CD4-positive, alpha-beta T cell treated with Interleukin-4 for 1 hour (primary cell): ENCODE measurements around the gene ST7.

Source experiments
- DNase-seq, 2 donors: peaks; one replicate each; pipeline ENCODE4 v3.0.0-alpha.2; 2020 to 2022

ST7 gene

DNA sequence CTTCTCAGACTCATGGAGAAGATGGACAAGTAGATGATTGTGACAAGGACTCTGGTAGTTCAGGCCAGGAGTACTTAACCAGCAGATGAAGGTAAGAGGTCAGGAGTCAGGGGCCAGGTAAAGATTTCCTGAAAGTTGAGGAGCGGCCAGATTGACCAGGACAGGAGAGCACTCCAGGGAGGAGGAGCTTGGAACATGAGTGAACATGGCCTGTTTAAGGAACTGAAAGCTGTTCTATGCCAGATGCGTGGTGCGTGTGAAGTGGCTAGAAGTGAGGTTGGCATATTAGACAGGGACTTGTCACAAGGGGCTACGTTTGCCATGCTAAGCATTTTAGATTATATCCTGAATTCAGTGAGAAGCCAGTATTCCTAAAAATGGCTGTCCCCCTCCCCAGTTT is 212.4 kb downstream of the ST7 start:
- no peak for DNase-seq

GRCh38 chr7:117169907-117170306 is 216.6 kb downstream of the ST7 start:
- DNase-seq = no peak

DNA sequence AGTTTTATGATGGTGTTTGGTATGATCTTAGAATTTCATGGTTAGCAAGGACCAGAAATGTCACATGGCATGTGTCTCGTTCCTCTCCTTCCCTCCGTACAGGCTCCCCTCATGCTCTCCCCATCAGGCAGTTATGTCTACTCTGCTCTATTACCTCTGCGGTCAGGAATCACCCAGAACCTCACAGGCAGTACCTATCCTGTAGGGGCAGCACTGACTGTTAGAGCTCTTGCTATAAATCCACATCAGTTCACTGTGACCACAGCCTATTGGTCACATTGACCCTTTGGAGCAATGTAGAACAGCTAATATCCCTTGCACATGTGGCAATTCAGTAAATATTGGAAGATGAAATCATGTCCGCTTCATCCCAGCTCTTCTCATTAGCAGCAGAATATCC is 217.8 kb downstream of the ST7 start:
- no peak for DNase-seq

DNA sequence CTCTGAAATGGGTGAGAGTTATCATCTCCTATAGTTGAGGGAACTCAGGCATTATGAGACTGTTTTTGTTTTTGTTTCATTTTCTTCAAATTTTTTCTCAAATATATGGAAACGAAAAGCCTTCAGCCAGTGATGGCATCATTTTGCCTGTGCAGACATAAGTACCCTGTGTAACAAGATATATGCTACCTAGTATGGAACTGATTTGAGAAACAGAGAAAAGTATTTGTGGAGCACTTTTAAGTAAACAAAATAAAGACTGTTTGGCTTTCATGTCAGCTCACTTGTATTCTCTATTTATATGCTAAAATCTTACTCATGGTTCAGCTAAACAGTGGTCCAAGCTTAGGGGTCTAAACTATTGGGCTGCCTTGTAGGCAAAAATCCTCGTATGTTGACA is 219.0 kb downstream of the ST7 start:
- no peak for DNase-seq

DNA sequence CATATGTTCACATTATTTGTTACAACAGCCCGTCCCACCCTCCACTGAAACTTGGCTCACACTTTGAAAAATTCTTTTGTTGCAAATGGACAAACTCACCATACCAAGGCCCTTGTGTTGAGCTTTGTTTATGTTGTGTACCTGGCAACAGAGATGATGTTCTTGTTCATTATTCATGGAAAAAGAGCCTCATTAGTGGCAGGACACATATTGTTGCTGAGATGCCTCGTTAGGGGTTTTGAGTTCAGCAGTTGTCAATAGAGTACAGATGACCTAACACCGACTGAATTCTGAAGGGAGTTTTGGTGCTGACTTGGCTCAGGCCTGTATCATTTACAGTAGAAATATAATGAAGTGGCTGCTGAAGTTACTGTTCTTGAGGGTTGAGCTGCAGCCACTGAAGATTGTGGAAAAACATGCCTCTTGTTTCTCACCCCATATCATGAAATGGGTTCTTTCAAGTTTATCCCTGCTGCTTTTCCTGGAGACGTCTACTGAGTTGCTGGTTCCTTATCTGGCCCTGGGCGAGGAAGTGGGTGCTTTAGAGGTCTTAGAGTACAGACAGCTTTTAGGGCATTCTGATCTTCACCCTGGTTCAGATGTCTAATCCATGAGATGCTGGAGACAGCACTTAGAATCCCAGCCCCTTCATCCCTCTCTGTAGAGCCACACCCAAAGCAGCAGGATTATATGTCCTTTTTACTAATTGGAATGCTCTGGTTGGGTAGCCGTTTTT is 219.9 kb downstream of the ST7 start:
- DNase-seq = no peak

GRCh38 chr7:117176206-117176605 is 222.9 kb downstream of the ST7 start:
- DNase-seq = no peak

GRCh38 chr7:117178600-117178999 is 225.3 kb downstream of the ST7 start:
- DNase-seq = no peak

GRCh38 chr7:117179701-117180100 is 226.4 kb downstream of the ST7 start:
- DNase-seq = no peak

DNA sequence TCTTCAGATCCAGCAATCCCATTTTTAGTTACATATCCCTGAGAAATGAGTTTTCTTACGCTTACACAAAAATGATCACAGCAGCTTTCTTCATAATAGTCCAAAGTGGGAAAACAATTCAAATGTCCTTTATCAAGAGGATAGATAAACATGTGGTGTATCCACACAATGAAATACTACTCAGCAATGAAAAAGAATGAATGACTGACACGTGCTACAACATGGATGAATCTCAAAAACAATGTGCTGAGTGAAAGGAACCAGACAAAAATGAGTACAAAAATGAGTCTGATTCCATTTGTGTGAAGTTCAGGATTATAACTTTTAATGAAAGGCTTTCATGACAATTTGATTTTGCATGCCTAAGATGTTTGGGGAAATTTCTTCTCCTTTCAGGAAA is 230.4 kb downstream of the ST7 start:
- DNase-seq = no peak

DNA sequence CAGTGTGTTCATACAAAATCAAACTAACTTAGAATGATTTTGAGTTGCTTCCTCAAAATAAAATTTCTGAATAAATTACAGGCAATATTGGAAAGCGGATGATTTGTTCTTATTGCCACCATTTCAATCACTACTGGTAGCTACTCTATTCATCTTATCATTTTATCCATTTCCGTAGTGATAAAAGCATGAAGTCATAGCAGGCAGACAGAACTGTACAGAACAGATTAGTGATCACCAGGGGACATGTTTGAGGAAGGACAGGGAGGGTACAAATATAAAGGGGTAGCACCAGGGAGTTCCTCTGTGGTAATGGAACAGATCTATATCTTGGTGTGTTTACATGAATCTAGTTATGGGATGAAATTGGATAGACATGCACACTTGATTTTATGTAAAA is 231.1 kb downstream of the ST7 start:
- DNase-seq = no peak

GRCh38 chr7:117185124-117185523 is 231.8 kb downstream of the ST7 start:
- DNase-seq = no peak

GRCh38 chr7:117186218-117187010 is 233.1 kb downstream of the ST7 start:
- DNase-seq = no peak

- no peak for DNase-seq
Observed at GRCh38 chr7:117188376-117188775, 235.1 kb downstream of the ST7 start.

DNA sequence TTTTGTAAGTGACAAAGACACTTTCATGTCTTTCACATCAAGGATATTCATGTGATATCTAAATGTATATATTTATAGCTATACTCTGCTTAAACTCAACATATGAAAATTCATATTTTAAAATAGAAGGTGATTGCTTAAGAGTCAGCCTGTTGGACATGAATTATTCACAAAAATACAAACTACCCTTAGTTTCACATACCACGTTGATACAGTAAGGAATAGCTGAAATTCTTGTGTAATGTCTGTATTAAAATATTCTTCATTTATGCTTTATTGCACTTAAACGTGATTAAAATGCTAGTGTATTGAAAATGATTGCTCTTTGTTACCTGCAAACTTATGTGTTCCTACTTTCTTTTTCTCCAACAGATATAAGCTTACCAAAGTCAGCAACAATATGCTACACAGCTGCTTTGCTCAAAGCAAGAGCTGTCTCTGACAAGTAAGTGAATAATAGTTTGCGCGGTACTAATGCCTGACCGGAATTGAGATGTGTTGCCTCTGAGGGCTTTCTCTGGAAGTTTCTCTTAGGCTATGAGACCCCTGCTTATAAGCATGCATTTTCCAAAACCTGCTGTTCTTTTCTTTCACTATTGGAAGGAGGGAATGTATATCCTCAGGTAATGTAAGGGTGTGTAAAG is 235.8 kb downstream of the ST7 start:
- DNase-seq = no peak

DNA sequence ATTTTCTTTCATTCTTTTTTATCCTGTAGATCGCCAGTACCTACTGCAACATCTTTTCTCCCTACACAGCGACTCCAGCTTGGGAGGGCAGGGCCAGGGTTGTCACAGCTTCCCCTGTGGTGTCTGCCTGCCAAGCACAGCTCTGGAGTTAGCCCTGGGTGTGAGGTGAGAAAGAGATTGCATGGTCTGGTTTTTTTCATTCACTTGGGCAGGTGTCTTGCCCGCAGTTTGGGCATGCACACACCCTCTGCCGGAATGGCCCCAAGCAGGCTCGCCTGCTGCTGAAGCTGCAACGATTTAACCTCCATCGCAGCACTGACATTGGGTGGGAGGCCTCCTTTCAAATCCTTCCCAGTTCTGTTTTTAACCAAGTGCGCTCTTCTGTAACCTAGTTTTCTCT is 236.8 kb downstream of the ST7 start:
- DNase-seq = no peak

DNA sequence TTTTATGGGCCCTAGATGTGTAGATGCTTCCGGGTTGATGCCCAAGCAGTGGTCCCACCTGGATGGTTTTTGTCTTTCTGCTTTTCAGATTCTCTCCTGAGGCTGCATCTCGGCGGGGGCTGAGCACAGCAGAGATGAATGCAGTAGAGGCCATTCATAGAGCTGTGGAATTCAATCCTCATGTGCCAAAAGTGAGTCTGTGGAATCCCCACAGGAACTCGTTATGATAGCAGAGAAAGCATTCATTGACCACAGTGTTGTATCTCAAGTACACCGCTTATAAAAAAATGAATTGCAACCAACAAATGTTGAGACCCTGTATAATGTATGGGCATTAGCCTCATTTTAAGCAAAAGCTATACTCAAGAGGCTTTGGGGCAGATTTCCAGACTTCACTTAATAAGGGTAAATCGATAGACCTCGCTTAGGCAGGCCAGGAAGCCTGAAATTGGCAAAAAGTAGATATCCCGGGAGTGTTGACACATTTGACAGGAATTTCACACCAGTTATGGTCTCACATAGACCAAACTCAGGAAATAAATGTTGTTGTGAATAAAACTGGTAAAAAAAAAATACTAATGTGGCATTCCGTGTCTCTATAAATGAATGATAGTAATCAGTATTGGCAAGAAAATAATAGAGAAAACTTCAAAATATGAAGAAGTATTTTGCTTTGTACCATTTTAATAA is 237.6 kb downstream of the ST7 start:
- no peak for DNase-seq

- DNase-seq = no peak
Observed at GRCh38 chr7:117192108-117192507, 238.8 kb downstream of the ST7 start.

DNA sequence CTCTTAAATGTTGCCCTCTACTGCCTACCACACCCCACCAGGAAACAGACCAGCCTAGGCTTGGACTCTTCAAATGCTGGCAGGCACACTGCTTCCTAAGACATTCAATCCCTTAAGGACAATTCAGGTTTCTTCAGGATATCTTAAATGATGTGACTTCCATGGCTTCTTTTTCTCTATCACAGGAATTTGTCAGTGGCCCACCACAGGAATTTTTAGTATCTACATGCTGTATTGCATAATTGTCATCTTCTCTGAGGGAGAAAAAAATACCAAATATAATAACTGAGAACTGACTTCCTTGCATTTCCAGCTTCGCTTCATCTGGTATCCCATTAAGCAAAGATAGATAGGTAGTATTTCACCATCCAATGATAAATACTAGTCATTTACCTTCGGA is 240.3 kb downstream of the ST7 start:
- DNase-seq = no peak

- DNase-seq = no peak
Observed at GRCh38 chr7:117194445-117194844, 241.1 kb downstream of the ST7 start.

- no peak for DNase-seq
Observed at GRCh38 chr7:117195361-117196029, 242.2 kb downstream of the ST7 start.

GRCh38 chr7:117200132-117200531 is 246.8 kb downstream of the ST7 start:
- DNase-seq = no peak

- no peak for DNase-seq
Observed at GRCh38 chr7:117200786-117201458, 247.6 kb downstream of the ST7 start.
